Glomerular visceral epithelial cell (primary cell): ENCODE measurements around the gene TRAF3.
A peak's percentile ranks its signal among the peaks of the same experiment; 100 is the strongest.

Source experiments
- DNase-seq: peaks from one replicate; pipeline ENCODE4 v3.0.0-alpha.2; 2016; ENCODE audit errors: extremely low spot score

Gene TRAF3, protein sequence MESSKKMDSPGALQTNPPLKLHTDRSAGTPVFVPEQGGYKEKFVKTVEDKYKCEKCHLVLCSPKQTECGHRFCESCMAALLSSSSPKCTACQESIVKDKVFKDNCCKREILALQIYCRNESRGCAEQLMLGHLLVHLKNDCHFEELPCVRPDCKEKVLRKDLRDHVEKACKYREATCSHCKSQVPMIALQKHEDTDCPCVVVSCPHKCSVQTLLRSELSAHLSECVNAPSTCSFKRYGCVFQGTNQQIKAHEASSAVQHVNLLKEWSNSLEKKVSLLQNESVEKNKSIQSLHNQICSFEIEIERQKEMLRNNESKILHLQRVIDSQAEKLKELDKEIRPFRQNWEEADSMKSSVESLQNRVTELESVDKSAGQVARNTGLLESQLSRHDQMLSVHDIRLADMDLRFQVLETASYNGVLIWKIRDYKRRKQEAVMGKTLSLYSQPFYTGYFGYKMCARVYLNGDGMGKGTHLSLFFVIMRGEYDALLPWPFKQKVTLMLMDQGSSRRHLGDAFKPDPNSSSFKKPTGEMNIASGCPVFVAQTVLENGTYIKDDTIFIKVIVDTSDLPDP

GRCh38 chr14:102776761-102777710 is at the start of gene TRAF3:
Gene TRAF3, plus strand, starts transcription at chr14:102777449. Its CDS starts 92,753 bp downstream, at chr14:102870202.
- DNase-seq = peak; percentile 87

GRCh38 chr14:102728501-102728900 is 48.7 kb upstream of the TRAF3 start:
- no peak for DNase-seq

GRCh38 chr14:102729268-102729667 is 48.0 kb upstream of the TRAF3 start:
- no peak for DNase-seq

- DNase-seq = no peak
These were observed 47.4 kb upstream of the TRAF3 start for GRCh38 chr14:102729825-102730224.

DNA sequence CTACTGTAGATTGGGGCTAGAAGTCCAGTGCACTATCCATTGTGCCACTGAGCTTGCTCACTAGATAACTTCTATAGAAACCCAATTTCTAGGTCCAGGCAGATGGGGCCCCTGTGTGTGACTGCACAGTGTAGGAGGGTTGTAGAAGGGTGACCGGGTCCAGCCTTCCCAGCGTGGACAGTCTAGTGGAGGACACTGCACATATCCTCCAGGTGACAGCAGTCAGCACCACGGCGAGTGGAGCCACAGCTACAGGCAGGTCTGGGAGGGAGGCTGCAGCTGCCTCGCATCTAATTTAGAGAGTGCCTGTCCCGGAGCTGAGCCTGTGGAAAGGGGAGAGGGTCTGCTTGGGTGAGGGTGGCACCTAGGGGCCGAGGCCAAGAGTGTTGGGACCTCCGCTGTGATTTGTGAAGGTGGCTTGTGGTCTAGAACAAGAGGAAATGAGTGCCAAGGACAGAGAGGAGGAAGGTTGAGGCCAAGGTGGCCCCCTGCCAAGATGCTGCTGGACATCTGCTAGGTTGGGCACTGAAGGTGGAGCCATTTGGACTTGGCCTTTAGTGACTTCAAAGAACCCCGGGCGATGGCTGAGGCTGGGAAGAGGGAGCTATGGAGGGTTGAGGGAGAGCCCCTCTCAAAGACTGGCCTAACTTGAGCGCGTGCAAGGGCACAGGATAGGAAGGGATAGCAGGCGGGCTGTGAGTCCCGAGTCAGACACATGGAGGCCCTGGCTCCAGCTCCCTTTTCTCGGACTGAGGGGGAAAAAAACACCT is 46.0 kb upstream of the TRAF3 start:
- no peak for DNase-seq

DNA sequence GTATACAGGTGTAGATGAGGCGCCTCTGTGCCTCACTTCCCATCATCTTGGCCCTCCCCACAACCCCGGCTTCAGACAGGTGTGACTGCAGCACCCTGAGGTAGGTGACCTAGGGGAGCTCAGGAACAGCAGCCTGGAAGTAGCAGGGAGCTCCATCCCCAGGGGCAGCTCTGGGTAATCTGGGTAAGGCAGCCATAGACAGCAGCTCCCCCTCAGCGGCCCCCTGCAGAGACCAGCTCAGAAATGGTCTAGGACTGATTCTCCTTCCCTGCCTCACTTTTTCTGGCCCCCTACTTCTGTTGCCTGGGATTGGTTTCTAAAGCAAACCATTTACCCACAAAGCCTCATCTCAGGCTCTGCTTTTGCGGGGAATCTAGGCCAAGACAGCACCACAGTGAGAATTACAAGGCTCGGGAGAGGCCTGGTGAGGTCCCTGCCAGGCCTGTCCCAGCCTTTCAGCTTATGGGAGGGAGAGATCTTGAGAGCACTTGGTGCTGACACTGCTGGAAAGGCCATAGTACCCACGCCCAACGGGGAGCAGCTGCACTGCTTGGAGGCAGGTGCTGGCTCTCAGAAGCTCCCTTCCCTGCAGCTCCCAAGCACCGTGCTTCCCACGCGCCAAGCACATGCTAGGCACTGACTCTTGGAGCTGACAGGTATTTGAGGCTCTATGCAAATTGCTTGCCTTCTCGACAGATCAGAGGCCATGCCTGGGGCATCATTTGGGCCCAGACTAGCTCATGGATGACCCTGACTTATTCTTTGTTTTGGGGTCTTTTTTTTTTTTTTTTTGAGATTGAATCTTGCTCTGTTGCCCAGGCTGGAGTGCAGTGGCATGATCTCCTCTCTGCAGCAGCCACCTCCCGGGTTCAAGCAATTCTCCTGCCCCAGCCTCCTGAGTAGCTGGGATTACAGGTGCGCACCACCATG is 45.1 kb upstream of the TRAF3 start:
- no peak for DNase-seq

DNA sequence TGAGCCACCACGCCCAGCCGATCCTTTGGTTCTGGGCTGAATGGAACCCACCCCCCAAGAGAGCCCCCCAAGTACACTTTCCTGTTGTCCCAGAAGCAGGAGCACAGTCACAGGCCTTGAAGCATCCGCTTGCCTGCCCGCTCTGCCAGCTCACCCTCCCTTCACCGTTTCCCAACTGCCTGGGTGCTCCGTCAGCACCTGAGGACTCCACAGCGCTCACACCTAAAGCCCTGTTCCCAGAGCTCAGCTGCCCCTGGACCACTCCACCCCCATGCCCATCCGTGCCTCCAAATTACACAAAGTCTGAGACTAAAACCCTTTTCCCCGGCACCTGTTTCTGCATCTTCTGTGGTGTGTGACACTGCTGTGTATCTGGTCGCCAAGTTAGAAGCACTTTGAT is 44.3 kb upstream of the TRAF3 start:
- DNase-seq = no peak

DNA sequence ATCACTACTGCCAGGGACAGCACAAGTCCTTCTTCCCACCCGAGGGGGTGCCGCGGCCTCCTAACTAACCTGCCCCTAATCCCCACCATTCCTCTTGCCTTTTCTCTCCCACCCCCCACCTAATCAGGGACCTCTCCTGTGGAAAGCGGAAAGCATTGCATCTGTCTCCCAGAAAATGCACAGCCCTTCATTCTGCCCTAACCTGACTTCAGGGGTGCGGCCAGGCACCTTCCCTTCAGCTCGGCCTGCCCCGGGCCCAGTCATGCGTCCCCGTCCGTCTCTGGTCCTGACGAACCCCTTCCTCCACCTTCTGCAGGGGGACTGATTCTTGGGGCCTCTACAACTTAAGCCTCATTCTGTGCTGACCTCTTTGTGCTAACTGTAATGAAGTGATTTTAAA is 43.9 kb upstream of the TRAF3 start:
- no peak for DNase-seq

DNA sequence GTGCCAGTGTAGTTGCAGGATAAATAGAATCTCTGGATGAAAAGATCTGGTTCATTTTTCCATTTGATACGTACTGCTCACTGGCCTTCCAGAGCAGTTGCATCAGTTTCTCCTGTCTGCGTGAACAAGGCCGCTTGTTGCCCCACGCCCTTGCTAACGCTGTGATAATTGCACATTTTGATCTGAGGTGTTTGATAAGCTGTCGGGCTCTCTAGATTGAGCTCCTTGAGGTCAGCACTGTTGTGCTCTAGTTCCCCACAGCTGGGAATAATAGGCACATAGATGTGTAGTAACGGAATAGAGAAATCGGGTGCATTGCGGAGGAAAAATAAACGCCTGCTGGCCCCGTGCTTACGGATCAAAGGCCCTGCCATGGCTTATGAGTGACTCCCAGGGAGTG is 42.8 kb upstream of the TRAF3 start:
- DNase-seq = no peak

DNA sequence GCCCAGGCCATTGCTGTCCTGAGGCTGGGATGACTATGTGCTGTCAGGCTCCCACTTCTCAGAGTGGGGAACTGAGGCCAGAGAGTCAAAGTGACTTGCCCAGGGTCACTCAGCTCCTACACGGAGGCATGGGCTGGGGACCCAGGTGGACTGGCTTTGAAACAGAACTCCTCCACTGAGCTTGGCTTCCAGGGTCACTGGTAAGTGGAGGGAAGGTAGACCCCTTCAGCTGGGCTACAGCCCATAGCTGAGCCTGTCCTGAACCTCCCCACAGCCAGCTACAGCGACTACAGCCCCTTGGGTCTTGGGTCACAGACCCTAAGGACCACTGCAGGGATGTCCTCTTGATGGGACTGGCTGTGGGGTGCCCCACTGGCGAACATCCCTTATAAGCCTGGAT is 40.3 kb upstream of the TRAF3 start:
- no peak for DNase-seq

- no peak for DNase-seq
These were observed 39.6 kb upstream of the TRAF3 start for GRCh38 chr14:102737402-102738372.

DNA sequence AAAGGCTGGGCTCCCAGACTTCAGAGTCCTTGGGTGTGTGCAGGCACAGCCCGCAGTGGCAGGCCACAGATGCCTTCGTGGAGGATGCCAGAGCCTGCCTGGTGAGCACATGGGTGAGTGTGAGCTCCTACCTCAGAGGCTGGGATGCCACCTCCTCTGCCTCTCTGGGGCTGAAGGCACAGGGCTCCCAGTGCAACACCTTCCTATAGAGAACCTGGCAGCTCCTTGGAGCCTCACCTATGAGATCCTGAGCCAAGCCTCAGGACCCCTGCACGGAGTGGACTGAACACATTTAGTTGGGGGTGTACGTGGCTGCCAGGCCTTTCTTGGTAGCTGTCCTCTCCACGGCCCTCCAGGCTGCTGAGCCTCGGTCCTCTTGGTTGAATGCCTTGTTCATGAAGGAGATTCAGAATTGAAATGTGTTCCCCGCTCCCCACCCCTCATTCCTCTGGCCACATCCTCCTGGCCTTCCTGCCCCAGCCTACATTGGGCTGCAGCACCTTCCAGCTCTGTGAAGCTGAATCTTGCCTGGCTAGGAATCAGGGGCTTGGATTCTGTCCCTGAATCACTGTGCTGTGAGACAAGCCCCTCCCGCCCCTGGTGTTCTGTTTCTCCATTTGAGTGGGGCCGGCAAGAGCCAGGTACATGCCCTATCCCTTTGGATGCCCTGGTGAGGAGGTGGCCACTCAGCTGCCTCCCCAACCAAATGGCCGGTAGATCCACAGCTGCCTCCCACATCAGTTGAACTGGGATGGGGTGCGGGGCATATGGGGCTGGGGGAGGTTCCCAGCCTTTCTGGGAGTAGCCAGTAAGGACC is 38.7 kb upstream of the TRAF3 start:
- no peak for DNase-seq

- no peak for DNase-seq
These were observed 38.1 kb upstream of the TRAF3 start for GRCh38 chr14:102739190-102739469.

DNA sequence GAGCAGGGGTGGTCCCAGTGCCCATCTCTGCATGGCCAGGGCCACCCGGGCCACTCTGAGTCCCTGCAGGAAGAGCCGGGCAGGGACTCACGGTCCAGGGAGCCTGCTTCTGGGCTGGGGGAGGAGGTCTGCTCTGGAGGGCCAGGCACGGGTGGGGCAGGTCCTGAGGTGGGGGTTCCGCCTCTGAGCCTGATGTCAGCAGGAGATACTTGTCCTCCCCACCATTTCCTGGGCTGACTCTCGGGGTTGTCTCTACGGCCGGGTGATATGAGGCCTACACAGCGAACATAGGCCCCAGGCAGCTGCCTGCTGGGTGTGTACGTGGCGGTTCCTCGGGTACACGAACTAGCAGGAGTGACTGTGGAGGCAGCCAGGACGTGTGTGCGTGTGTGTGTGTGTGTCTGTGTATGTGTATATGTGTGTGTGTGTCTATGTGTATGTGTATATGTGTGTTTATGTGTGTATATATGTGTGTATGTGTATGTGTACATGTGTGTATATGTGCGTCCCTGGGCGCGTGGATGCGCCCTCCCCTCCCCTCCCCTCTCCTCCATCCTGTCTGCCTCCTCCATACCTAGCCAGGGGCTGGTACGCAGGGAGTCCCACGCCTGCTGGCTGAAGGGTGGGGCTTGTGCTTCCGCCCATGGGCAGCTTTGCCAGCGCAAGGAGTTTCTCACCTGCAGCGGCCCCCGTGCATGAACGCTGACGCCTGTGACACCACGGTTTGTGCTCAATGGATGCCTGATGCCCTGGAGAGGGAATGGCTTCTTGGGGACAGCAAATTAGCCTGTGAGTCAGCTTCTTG is 30.4 kb upstream of the TRAF3 start:
- DNase-seq = no peak

DNA sequence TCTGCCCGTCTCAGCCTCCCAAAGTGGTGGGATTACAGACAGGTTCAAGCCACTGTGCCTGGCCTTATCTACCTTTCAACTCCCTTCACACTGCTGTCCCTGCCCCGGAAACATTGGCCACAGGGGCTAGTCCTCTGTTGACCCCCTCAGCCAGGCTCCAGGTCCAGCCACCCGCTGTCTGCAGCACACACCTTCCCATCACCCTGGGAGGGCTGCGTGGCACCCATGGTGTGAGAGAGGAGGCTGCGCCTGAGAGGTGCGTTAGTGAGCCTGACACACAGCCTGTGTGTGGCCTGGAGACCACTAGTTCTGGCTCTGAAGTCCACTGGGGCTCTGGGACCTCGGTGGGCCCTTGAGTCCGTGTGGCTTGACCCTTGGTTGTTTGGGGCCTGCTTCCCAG is 28.4 kb upstream of the TRAF3 start:
- no peak for DNase-seq

DNA sequence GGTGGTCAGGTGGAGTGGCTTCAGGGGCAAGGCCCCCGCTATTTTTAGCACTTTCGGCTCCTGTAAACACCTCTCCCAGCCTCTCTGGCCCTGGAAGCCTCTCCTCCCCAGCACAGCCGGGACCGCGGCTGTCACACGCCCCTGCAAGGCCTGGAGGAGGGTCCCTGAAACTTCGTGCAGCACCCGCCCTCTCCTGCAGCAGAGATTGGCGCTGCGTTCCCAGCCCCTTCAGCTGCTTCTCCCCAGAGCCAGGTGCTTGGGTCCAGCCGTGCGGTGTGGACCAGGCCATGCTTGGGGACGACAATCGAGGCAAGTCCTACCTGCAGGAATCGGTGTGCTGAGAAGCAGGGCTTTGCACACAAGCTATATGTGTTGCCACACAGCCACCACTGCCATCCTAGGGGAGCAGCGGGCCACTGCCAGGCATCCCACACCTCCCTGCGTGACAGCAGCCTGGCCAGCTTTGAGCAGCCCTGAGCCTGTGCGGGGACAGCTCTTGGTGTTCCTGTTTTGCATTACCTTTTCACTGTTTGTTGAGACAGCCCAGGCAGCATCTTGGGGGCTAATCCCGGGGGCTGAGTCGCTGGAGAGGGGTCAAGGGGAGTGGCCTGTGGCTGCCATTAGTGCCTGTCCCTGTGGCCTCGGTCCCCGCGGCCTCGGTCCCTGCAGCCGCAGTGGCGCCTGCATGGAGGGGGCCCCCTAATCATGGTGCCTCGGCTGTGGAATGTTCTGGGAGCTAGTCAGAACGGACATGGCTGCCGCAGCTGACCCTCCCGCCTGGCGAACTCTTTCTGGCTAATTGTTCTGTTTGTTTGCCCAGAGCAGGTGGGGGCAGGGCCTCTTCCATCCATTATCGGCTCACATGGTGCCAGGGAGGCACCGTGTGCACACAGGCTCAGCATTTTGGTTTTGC is 27.6 kb upstream of the TRAF3 start:
- DNase-seq = no peak

GRCh38 chr14:102750376-102750775 is 26.9 kb upstream of the TRAF3 start:
- no peak for DNase-seq
